Stimulated activated naive CD4-positive, alpha-beta T cell treated with Interleukin-2 at 50 U/mL for 16 hours (primary cell): ENCODE measurements around the gene MPRIP.

ENCODE experiments used
- DNase-seq: peaks from one replicate; lab custom pipeline; 2025; lab: John Stamatoyannopoulos, UW

Gene MPRIP

DNA sequence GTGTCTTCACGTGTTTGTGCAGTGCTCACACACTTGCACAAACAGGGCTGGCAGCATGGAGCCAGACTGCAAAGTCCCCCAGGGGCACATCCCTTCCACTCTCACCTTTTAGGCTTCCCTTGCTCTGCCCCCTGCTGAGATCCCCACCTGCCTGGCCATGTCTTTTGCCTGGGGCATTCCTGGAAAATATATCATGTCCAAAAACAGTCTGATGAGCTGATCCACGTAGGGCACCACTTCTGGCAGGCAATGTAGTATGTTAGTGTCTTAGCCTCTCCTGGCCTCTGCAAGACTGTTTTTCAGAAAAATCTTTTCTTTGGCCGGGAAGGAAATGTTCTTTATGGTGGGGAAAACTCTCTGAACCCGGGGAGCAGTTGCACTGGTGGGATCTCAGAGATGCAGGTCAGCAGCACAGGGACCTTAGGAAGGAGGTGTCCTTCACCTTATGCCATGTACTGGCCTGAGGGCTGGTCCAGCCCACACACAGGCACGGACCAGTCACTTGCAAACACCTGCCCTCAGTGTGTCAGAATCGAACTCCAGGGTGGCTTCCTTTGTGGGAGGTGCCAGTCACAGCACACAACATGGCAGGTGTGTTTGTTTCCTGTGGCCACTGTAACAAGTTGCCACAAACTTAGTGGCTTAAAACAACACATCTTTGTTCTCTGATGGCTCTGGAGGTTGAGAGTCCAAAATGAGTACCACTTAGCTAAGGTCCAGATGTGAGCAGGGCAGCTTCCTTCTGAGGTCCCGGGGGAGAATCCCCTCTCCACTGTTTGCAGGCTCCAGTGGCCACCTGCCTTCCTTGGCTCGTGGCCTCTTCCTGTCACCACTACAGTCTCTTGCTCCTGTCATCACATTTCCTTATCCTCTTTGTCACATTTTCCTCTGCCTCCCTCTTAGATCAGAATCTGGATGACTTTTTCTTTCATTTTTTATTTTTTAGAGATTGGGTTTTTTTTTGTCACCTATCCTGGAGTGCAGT is 46.6 kb downstream of the MPRIP start:
- no peak for DNase-seq

GRCh38 chr17:17089796-17090641 is 47.8 kb downstream of the MPRIP start:
- DNase-seq = no peak

DNA sequence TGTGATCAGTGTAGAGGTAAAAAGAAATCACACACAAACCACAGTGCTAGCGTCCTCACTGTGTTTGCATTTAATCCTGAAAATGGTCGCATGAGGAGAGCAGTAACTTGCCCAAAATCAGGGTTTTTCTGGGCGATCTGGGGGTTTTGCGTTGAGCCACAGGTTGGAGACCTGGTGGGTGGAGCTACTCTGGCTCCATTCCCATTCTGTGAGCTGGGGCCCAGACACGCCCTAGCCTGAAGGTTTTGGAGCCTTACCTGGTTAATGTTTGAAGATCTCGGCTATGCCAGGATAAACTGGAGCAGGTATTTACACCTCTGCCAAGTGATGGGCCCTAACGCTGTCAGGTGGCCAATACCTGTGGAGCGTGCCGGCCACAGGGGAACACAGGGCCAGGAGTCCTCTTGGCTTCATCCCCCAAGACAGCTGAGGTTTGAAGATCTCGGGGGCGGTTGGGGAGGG is 48.4 kb downstream of the MPRIP start:
- no peak for DNase-seq

- DNase-seq = no peak
These were observed 49.0 kb downstream of the MPRIP start for GRCh38 chr17:17091276-17091675.

- DNase-seq = no peak
These were observed 49.8 kb downstream of the MPRIP start for GRCh38 chr17:17091856-17092756.

GRCh38 chr17:17093764-17094163 is 51.5 kb downstream of the MPRIP start:
- DNase-seq = no peak

DNA sequence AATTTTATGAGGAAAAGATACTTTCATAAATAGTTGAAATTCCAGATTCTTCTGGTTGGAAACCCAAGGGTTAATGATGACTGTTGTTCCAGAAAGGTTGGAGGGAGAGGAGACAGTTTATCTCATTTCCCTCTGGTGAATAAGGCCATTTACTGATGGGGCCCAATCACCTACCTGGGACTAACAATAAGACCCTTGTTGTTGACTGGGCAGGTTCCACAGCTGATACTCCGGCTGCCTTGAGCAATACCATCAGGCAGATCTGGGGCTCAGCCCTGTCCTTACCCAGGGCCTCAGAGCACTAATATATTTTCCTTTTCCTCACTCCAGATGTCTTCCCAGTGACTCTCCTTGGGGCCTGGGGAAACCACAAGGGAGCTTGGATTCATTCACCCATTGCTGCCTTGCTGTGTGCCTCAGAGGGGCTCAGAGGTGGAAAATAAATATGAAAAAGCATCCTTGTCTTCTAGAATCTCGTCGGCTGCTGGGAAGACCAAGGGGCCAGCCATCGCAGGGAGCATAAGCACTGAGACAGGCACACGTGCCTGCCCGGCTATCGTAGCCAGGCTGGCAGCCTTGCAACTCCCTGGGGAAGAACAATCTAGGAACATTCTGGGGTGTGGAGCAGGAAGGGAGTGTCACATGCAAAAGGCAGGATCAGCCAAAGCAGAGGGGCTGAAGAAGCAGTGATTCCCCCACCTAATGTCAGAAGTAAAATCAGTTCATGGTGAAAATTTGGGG is 54.4 kb downstream of the MPRIP start:
- no peak for DNase-seq

DNA sequence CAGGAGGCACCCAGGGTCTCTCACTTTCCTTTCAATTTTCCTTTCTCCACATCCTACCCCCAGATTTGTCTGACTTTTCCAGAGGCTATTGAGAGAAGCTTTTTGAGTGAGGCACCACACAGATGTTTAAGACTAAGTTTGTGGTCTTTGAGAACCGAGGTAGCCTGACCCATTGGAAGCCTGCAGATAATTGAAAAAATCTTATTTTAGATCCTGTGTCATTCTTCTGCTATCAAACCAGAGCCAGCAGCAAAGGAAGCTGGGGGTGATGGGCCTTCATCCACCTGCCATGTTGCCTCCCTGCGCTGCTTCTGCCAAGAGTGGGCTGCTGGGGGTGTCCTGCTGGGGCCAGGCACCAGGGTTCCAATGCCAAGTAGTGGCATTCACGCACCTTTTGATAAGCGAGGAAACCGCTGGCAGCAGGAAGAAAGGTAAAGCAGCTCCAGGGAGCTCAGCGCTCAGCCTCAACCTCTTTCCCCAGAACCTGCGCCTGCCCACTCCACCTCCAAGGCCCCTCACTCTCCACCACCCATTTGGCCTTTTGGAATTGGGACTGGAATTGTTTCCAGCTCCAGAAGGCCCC is 55.6 kb downstream of the MPRIP start:
- DNase-seq = no peak

GRCh38 chr17:17098551-17099179 is 56.4 kb downstream of the MPRIP start:
- no peak for DNase-seq

GRCh38 chr17:17102176-17102575 is 59.9 kb downstream of the MPRIP start:
- no peak for DNase-seq

DNA sequence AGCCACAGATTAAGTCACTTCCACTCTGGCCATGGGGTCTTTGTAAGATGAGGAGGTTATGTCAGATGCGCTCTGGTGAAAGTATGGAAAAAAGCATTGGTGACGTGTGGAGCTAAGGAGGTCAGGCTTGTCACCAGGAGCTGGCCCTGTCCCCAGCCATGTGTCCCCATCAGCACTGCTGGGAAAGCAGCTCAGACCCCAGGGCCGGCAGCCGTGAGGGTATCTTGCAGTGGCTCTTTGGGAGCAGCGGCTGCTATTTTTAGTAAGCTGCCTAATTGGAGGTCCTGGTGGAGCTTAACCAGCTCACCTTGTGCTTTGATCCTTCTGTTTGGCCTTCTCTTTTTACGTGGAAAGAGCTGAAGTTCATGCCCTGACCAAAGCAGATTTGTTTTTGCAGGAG is 60.9 kb downstream of the MPRIP start:
- no peak for DNase-seq

DNA sequence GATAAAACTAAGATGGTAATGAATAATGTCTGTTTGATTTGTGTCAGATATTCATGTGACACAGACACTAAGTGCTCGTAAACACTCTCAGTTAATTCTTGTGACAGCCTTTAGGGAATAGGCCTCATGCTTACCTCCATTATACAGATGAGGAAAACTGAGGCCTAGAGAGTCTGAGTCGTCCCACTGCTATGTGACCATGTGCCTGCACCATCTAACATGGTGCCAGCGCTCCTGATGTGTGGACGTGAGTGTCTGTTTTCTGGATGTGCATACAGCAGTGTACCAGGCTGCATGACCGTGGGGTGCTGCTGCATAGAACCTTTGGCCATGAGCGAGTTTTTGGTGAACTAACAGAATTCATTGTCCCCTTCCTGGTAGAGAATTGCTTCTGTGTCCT is 61.8 kb downstream of the MPRIP start:
- DNase-seq = no peak

- no peak for DNase-seq
These were observed 62.2 kb downstream of the MPRIP start for GRCh38 chr17:17104494-17104893.

GRCh38 chr17:17105976-17106375 is 63.7 kb downstream of the MPRIP start:
- no peak for DNase-seq

DNA sequence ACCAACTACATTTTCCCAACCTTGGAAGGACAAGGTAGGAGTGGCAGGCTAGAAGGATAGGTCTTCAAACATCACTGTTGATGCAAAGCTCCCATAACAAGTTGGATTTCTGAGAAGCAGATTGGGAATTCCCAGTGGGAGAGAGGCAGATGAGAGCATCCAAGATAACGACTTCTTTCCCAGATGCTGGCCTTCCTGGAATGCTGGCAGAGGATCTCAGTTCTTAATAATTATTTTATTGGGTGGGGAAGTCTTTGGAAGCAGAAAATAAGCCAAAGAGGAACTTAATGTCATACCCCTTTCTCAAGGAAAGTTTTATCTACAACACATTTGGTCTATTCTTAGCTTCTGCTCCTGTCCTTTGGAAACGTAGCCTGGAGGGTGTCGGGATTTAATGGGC is 64.5 kb downstream of the MPRIP start:
- no peak for DNase-seq

- no peak for DNase-seq
These were observed 65.0 kb downstream of the MPRIP start for GRCh38 chr17:17107281-17107680.

GRCh38 chr17:17107891-17108431 is 65.7 kb downstream of the MPRIP start:
- DNase-seq = no peak

- DNase-seq = no peak
These were observed 66.3 kb downstream of the MPRIP start for GRCh38 chr17:17108451-17109049.

- no peak for DNase-seq
These were observed 67.0 kb downstream of the MPRIP start for GRCh38 chr17:17109256-17109655.
